K562 (cell line): ENCODE results near the gene ZNF831. TPM values are rescaled to one million over a fixed set of nuclear protein-coding genes. Genes with fewer than 3 reads are reported as not detected.

Experiments
- ATAC-seq: fragments of 200-7000 bp; cut with Tn5 transposase; 3 replicates; pipeline ENCODE4 v1.9.1; 2020; ENCODE audit warnings: moderate library complexity
- BruUV-seq: library from RNA; stranded (reverse); fragments of 400-500 nt; replicated peaks from 2 replicates; lab custom pipeline; 2021; lab: Mats Ljungman, UMichigan
- CTCF ChIA-PET: fragments of 300-600 bp; formaldehyde crosslinking; extraction: SDS; loops from one replicate; lab custom pipeline; 2021; ENCODE audit warnings: low intra/inter-chr PET ratio; lab: Yijun Ruan, JAX
- POLR2A ChIA-PET: fragments of 300-600, 350-650 bp; sonication (Branson Sonifier 250); formaldehyde crosslinking; extraction: SDS; loops from one replicate; lab custom pipeline; 2021; ENCODE audit warnings: antibody characterized with exemption, inconsistent platforms; lab: Yijun Ruan, JAX
- DNase-seq, 4 experiments: peaks; one replicate each; pipeline versions ENCODE4 v3.0.0 to v3.0.0-alpha.2; 2011 to 2018; ENCODE audit warnings: low spot score in 3 of 4, mixed read lengths in 3 of 4; ENCODE audit errors: extremely low read depth in 1 of 4
- FAIRE-seq: peaks from 2 replicates; lab custom pipeline; 2011; peaks lifted over from hg19 to GRCh38; lab: Jason Lieb, UNC
- H2AFZ ChIP-seq: 2 replicates; pipeline ENCODE4 v1.6.0; 2011; ENCODE audit warnings: low read depth, low read length, control low read depth, inconsistent platforms
- H3K27ac ChIP-seq: fragments of 200-600 bp; 3 replicates; pipeline ENCODE4 v1.8.0; 2011; ENCODE audit warnings: low read depth, mild to moderate bottlenecking, control low read depth, inconsistent platforms, low read length, moderate library complexity, mixed read lengths; ENCODE audit errors: extremely low read depth
- H3K27me3 ChIP-seq, 2 experiments: fragments of 300-600 bp in 1 of 2; 2 replicates in 1 of 2; 3 replicates in 1 of 2; pipeline versions ENCODE4 v1.6.0 to v1.8.0; 2011; ENCODE audit warnings: inconsistent platforms in 2 of 2, low read length in 2 of 2, mild to moderate bottlenecking in 1 of 2, mixed read lengths in 1 of 2, moderate library complexity in 1 of 2; ENCODE audit not compliant: control insufficient read depth in 2 of 2, insufficient read depth in 2 of 2
- H3K36me3 ChIP-seq: fragments of 300-600 bp; 3 replicates; pipeline ENCODE4 v1.8.0; 2011; ENCODE audit warnings: mild to moderate bottlenecking, low read length, inconsistent platforms; ENCODE audit not compliant: control insufficient read depth, insufficient read depth
- H3K4me1 ChIP-seq, 2 experiments: fragments of 200-600 bp in 1 of 2; replicated peaks in 1 of 2; 2 replicates in 1 of 2; 3 replicates in 1 of 2; pipeline versions ENCODE4 v1.5.1 to v1.8.0; 2011; ENCODE audit warnings: inconsistent platforms in 2 of 2, low read length in 2 of 2, mild to moderate bottlenecking in 1 of 2, mixed read lengths in 1 of 2, moderate library complexity in 1 of 2; ENCODE audit not compliant: control insufficient read depth in 2 of 2, insufficient read depth in 2 of 2
- H3K4me2 ChIP-seq: 2 replicates; pipeline ENCODE4 v1.6.1; 2011; ENCODE audit warnings: low read length, control low read depth, inconsistent platforms, mixed read lengths; ENCODE audit not compliant: insufficient read depth
- H3K4me3 ChIP-seq: fragments of 200-600 bp; sonication (generic), shearing (Covaris generic); 2 replicates; pipeline ENCODE4 v1.5.1; 2016; ENCODE audit warnings: control low read depth, inconsistent platforms
- H3K79me2 ChIP-seq: fragments of 200-600 bp; 3 replicates; pipeline ENCODE4 v1.8.0; 2011; ENCODE audit warnings: low read length, inconsistent platforms; ENCODE audit not compliant: control insufficient read depth, insufficient read depth
- H3K9ac ChIP-seq, 2 experiments: 2 replicates each; pipeline versions ENCODE4 v1.6.0 to v1.6.1; 2011; ENCODE audit warnings: low read depth in 2 of 2, low read length in 2 of 2, control low read depth in 1 of 2, inconsistent platforms in 1 of 2, mild to moderate bottlenecking in 1 of 2, mixed read lengths in 1 of 2; ENCODE audit not compliant: insufficient read depth in 1 of 2
- H3K9me1 ChIP-seq: one replicate; pipeline ENCODE4 v1.6.0; 2011; ENCODE audit warnings: inconsistent platforms, mild to moderate bottlenecking, low read length, moderate library complexity; ENCODE audit not compliant: control insufficient read depth, insufficient read depth
- H3K9me3 ChIP-seq: replicated peaks from 2 replicates; pipeline ENCODE4 v1.5.1; 2011; ENCODE audit warnings: low read depth, low read length, inconsistent platforms; ENCODE audit not compliant: control insufficient read depth, insufficient read depth
- H4K20me1 ChIP-seq: replicated peaks from 2 replicates; pipeline ENCODE4 v1.6.1; 2011; ENCODE audit warnings: low read length, inconsistent platforms, mixed read lengths; ENCODE audit not compliant: control insufficient read depth, insufficient read depth
- AFF4 ChIP-seq: sonication (generic); formaldehyde crosslinking; IDR thresholded peaks from 2 replicates; pipeline ENCODE4 v1.8.0; 2023; ENCODE audit warnings: mild to moderate bottlenecking, missing genetic modification reagents
- ARHGAP35 ChIP-seq: fragments of 450-650 bp; IDR thresholded peaks from 2 replicates; pipeline ENCODE4 v1.6.1; 2018; ENCODE audit not compliant: partially characterized antibody
- C11orf30 ChIP-seq: fragments of 450-650 bp; IDR thresholded peaks from 2 replicates; pipeline ENCODE4 v1.6.1; 2016; ENCODE audit warnings: low read depth, mild to moderate bottlenecking
- CCAR2 ChIP-seq: fragments of 200-400 bp; formaldehyde crosslinking; IDR thresholded peaks from 2 replicates; pipeline ENCODE4 v1.6.1; 2017; ENCODE audit warnings: mild to moderate bottlenecking, low read depth, low read length
- CLOCK ChIP-seq: fragments of 250-450 bp; sonication (Bioruptor Pico); IDR thresholded peaks from 2 replicates; pipeline ENCODE4 v1.4.0; 2020; ENCODE audit warnings: mild to moderate bottlenecking, moderate library complexity, borderline replicate concordance
- E2F4 ChIP-seq: sonication (generic); formaldehyde crosslinking; IDR thresholded peaks from 2 replicates; pipeline ENCODE4 v1.8.0; 2022; ENCODE audit warnings: mild to moderate bottlenecking, low read depth, missing genetic modification reagents
- JUN ChIP-seq, 2 experiments: sonication (generic) in 1 of 2; formaldehyde crosslinking in 1 of 2; IDR thresholded peaks; 2 replicates each; pipeline versions ENCODE4 v1.6.1 to v1.8.0; 2012 to 2022; ENCODE audit warnings: borderline replicate concordance in 2 of 2, mild to moderate bottlenecking in 2 of 2, improper control_type of control experiment in 1 of 2, low read depth in 1 of 2, low read length in 1 of 2, missing genetic modification reagents in 1 of 2
- NCOR1 ChIP-seq: fragments of 450-650 bp; IDR thresholded peaks from 2 replicates; pipeline ENCODE4 v1.6.1; 2016; ENCODE audit warnings: mild to moderate bottlenecking, moderate library complexity
- NFE2L1 ChIP-seq: fragments of 450-650 bp; IDR thresholded peaks from 2 replicates; pipeline ENCODE4 v1.6.1; 2016; ENCODE audit warnings: missing genetic modification characterization, low read depth, mild to moderate bottlenecking, missing compliant biosample characterization, moderate library complexity, borderline replicate concordance
- PHB2 ChIP-seq: fragments of 450-650 bp; IDR thresholded peaks from 2 replicates; pipeline ENCODE4 v1.6.1; 2017; ENCODE audit warnings: low read depth
- RBM34 ChIP-seq: fragments of 200-400 bp; formaldehyde crosslinking; IDR thresholded peaks from 2 replicates; pipeline ENCODE4 v1.6.1; 2018; ENCODE audit warnings: low read length, borderline replicate concordance; ENCODE audit not compliant: insufficient read depth
- TARDBP ChIP-seq: fragments of 450-650 bp; IDR thresholded peaks from 2 replicates; pipeline ENCODE4 v1.6.1; 2016
- ZNF184 ChIP-seq: sonication (generic); formaldehyde crosslinking; IDR thresholded peaks from 2 replicates; pipeline ENCODE4 v1.5.0; 2020; ENCODE audit warnings: missing genetic modification reagents
- WGBS: fragments of 100-300 bp; shearing (Covaris generic); methylation state at CpG from one replicate; pipeline ENCODE4 v1.1.6; 2016; ENCODE audit warnings: low coverage, mixed read lengths; ENCODE audit not compliant: insufficient coverage; ENCODE audit errors: missing lambda C conversion rate; 5-methylcytosine and 5-hydroxymethylcytosine counted together
- in situ Hi-C: fragments of 300-500 bp; cut with MboI; formaldehyde crosslinking; loops from 4 replicates; pipeline ENCODE4 v1.15.0; 2018; ENCODE audit warnings: inconsistent platforms, mixed read lengths
- intact Hi-C: fragments of 100-400 bp; cut with micrococcal nuclease; formaldehyde crosslinking; loops from 2 replicates; pipeline ENCODE4 v1.14.2; 2022
- polyA plus RNA-seq, 8 experiments: library from polyadenylated mRNA; depleted of rRNA in 4 of 8; stranded (reverse) in 5 of 8; unstranded in 3 of 8; fragments of >200 nt; fragmentation: Nextera tagmentation in 2 of 8; fragmentation: Illumina TruSeq in 1 of 8; extraction: Ambion mirVana in 2 of 8; extraction: Trizol in 1 of 8; gene quantifications; 2 replicates each; pipeline versions ENCODE4 v1.2.1 to v1.2.3, GENCODE V29; 2011 to 2014; ENCODE audit warnings: inconsistent platforms in 1 of 8, missing spikeins in 1 of 8
- total RNA-seq, 7 experiments: library from RNA; depleted of rRNA in 6 of 7; stranded (reverse); fragments of >200 nt in 6 of 7; fragmentation: Illumina TruSeq in 2 of 7; extraction: Trizol in 2 of 7; gene quantifications; 2 replicates each; pipeline versions ENCODE4 v1.2.1 to v1.2.3, GENCODE V29; 2011 to 2021; ENCODE audit warnings: low replicate concordance in 1 of 7

The ZNF831 gene
- total and polyA plus RNA-seq, 9 of the 15 experiments (the other 6 are each of a cell fraction or from before 2014, with no cell fraction given), result not detected

- TF ChIP-seq AFF4 (CRISPR knock-in tag) (no peak), C11orf30 (no peak), NFE2L1 (no peak), TARDBP (no peak), NCOR1 (no peak), RBM34 (no peak)
These were observed 142.5 kb downstream of the ZNF831 start (continued) for GRCh38 chr20:59305908-59306655.

GRCh38 chr20:59307270-59307669 is 143.6 kb downstream of the ZNF831 start:
- no peaks in the 10 kb centered on the region for H3K79me2 ChIP-seq
- DNase-seq (no peak), ATAC-seq (no peak), FAIRE-seq (no peak)
- H2AFZ ChIP-seq, result no peak overlapping the region
- no peaks in the 10 kb centered on the region; the same call in 1 of the 2 replicates for H4K20me1 ChIP-seq
- no peaks in the 10 kb centered on the region for H3K9me1 ChIP-seq
- in situ Hi-C loops, result no loop called here
- ChIA-PET CTCF (no interaction called here), POLR2A (no interaction called here)
- no peak overlapping the region for H3K9ac ChIP-seq
- no TSS peak for BruUV-seq
- 0% methylated on average over 3 of the region's 3 CpGs for WGBS
- no peak overlapping the region for H3K27ac ChIP-seq
- H3K27me3 ChIP-seq, result peaks cover 2 to 18% of the 10 kb centered on the region in 2 experiments; a peak in 2 of 5 replicates
- no peaks in the 10 kb centered on the region for H3K36me3 ChIP-seq
- intact Hi-C loops, result no loop called here
- no peaks in the 10 kb centered on the region for H3K9me3 ChIP-seq
- H3K4me2 ChIP-seq, result no peak overlapping the region
- H3K4me3 ChIP-seq, result no peak overlapping the region
- H3K4me1 ChIP-seq, result no peaks in the 10 kb centered on the region; a peak in 1 of 5 replicates
- TF ChIP-seq JUN (IDR thresholded peaks at IDR 0.05; ENCODE audit: borderline replicate concordance, low read depth, low read length), result no peak
- no peak for TF ChIP-seq JUN (CRISPR knock-in tag; IDR thresholded peaks at IDR 0.05; ENCODE audit: borderline replicate concordance)
- TF ChIP-seq PHB2, result no peak
- TF ChIP-seq ZNF184 (CRISPR knock-in tag), result no peak
- no peak for TF ChIP-seq E2F4 (CRISPR knock-in tag)
- no peak for TF ChIP-seq CCAR2
- TF ChIP-seq CLOCK (CRISPR knock-in tag), result no peak
- no peak for TF ChIP-seq ARHGAP35
